OCI-LY3 (cell line): ENCODE measurements around the gene ZFAND6.
"Not testable (repeated sequence)": the region's sequence is repeated elsewhere in the genome, so short reads cannot be mapped to it uniquely, and the experiment has no call there.

Experiments
- H2AFZ ChIP-seq: fragments of 200-600, 300-600 bp; shearing (Covaris generic); 2 replicates; pipeline ENCODE4 v1.6.0; 2014; ENCODE audit warnings: antibody characterized with exemption, low read depth, low read length
- H3K27ac ChIP-seq: fragments of 200-600, 300-600 bp; sonication (generic); 2 replicates; pipeline ENCODE4 v1.5.1; 2014; ENCODE audit warnings: mild to moderate bottlenecking, low read length, moderate library complexity, mixed read lengths
- H3K27me3 ChIP-seq: fragments of 200-600, 300-600 bp; sonication (generic); 2 replicates; pipeline ENCODE4 v1.6.1; 2014; ENCODE audit warnings: low read depth, low read length, mixed read lengths
- H3K36me3 ChIP-seq: fragments of 200-600, 300-600 bp; sonication (generic); replicated peaks from 2 replicates; pipeline ENCODE3; 2014; ENCODE audit warnings: low read depth, low read length, mixed read lengths
- H3K4me1 ChIP-seq: fragments of 300-600, 200-600 bp; sonication (generic); 2 replicates; pipeline ENCODE4 v1.6.1; 2014; ENCODE audit warnings: low read length, mixed read lengths
- H3K4me2 ChIP-seq: fragments of 200-600, 300-600 bp; sonication (generic); 2 replicates; pipeline ENCODE4 v1.6.1; 2014; ENCODE audit warnings: low read length, mixed read lengths
- H3K4me3 ChIP-seq: fragments of 300-600, 200-600 bp; sonication (generic); 2 replicates; pipeline ENCODE4 v1.5.1; 2014; ENCODE audit warnings: antibody characterized with exemption, mild to moderate bottlenecking, low read length, moderate library complexity
- H3K79me2 ChIP-seq: fragments of 300-600, 200-600 bp; shearing (Covaris generic); 2 replicates; pipeline ENCODE4 v1.6.1; 2014; ENCODE audit warnings: mild to moderate bottlenecking, low read length, mixed read lengths
- H3K9ac ChIP-seq: fragments of 300-600, 200-600 bp; shearing (Covaris generic); 2 replicates; pipeline ENCODE4 v1.6.0; 2014; ENCODE audit warnings: mild to moderate bottlenecking, low read length, moderate library complexity
- H3K9me3 ChIP-seq: fragments of 200-600, 300-600 bp; shearing (Covaris generic); 2 replicates; pipeline ENCODE4 v1.6.1; 2014; ENCODE audit warnings: low read length, mixed read lengths; ENCODE audit not compliant: insufficient read depth
- H4K20me1 ChIP-seq: fragments of 200-600, 300-600 bp; sonication (generic); 2 replicates; pipeline ENCODE4 v1.6.1; 2016; ENCODE audit warnings: low read length, mixed read lengths; ENCODE audit not compliant: insufficient read depth
- CTCF ChIP-seq: fragments of 200-600, 300-600 bp; sonication (generic); IDR thresholded peaks from 2 replicates; pipeline ENCODE4 v1.5.1; 2014; ENCODE audit warnings: antibody characterized with exemption, low read length, low read depth
- EZH2phosphoT487 ChIP-seq: fragments of 200-600 bp; shearing (Covaris generic); IDR thresholded peaks from 2 replicates; pipeline ENCODE4 v1.6.1; 2018; ENCODE audit warnings: antibody characterized with exemption, mixed run types, low read depth

The ZFAND6 gene

GRCh38 chr15:80058851-80059785, at the start of gene ZFAND6:
TSS of gene ZFAND6 (plus strand) at chr15:80059676. CDS start at chr15:80120345, 60,669 bp downstream.
- Histone ChIP-seq H3K36me3 (no peaks in the 10 kb centered on the region), H3K4me2 (peak within 1 kb of the TSS; percentile 98), H3K4me3 (peak within 1 kb of the TSS; percentile 90), H3K79me2 (peaks cover 44% of the 10 kb centered on the region), H3K27ac (peak within 1 kb of the TSS; percentile 87), H4K20me1 (peaks cover 27% of the 10 kb centered on the region), H3K9me3 (no peaks in the 10 kb centered on the region), H3K4me1 (peaks cover 52% of the 10 kb centered on the region), H3K27me3 (peaks cover 11% of the 10 kb centered on the region), H2AFZ (peak within 1 kb of the TSS; percentile 22; the same call in 1 of the 2 replicates), H3K9ac (peak within 1 kb of the TSS; percentile 96)
- TF ChIP-seq EZH2phosphoT487 (no peak), CTCF (no peak)

GRCh38 chr15:80010131-80010673, 49.3 kb upstream of the ZFAND6 start:
- Histone ChIP-seq H3K27ac (peak overlapping the region; percentile 85), H3K4me3 (peak overlapping the region; percentile 42; the same call in 1 of the 2 replicates), H4K20me1 (no peaks in the 10 kb centered on the region), H3K27me3 (no peaks in the 10 kb centered on the region), H3K9ac (peak overlapping the region; percentile 60), H2AFZ (no peak overlapping the region), H3K79me2 (no peaks in the 10 kb centered on the region), H3K4me2 (peak overlapping the region; percentile 55), H3K4me1 (peaks cover 70% of the 10 kb centered on the region), H3K36me3 (no peaks in the 10 kb centered on the region), H3K9me3 (no peaks in the 10 kb centered on the region)
- TF ChIP-seq CTCF (no peak), EZH2phosphoT487 (no peak)

GRCh38 chr15:80011041-80011523, 48.4 kb upstream of the ZFAND6 start:
- peak overlapping the region; percentile 85 for H3K27ac ChIP-seq
- peak overlapping the region; percentile 60 for H3K9ac ChIP-seq
- peaks cover 68% of the 10 kb centered on the region for H3K4me1 ChIP-seq
- not testable (repeated sequence) for H3K36me3 ChIP-seq, H3K27me3 ChIP-seq, H3K79me2 ChIP-seq, H4K20me1 ChIP-seq, H2AFZ ChIP-seq, H3K9me3 ChIP-seq
- peak overlapping the region; percentile 42 for H3K4me3 ChIP-seq
- peak overlapping the region; percentile 55 for H3K4me2 ChIP-seq

GRCh38 chr15:80011596-80011995, 47.9 kb upstream of the ZFAND6 start:
- H3K9ac ChIP-seq: peak overlapping the region; percentile 46
- peak overlapping the region; percentile 85 for H3K27ac ChIP-seq
- H3K4me1 ChIP-seq: peaks cover 65% of the 10 kb centered on the region
- H3K4me2 ChIP-seq: peak overlapping the region; percentile 55
- H4K20me1 ChIP-seq: no peaks in the 10 kb centered on the region
- H2AFZ ChIP-seq: no peak overlapping the region
- peak overlapping the region; percentile 42 for H3K4me3 ChIP-seq
- no peaks in the 10 kb centered on the region for H3K36me3 ChIP-seq
- no peaks in the 10 kb centered on the region for H3K79me2 ChIP-seq
- H3K27me3 ChIP-seq: no peaks in the 10 kb centered on the region
- TF ChIP-seq EZH2phosphoT487 (no peak), CTCF (no peak)
- H3K9me3 ChIP-seq: no peaks in the 10 kb centered on the region
